Aorta (tissue), 5 donors: ENCODE measurements around the gene OIT3. TPM values are rescaled to one million over a fixed set of nuclear protein-coding genes. Genes with fewer than 3 reads are reported as not detected.

Experiments
- ATAC-seq: fragments of 200-7000 bp; cut with Tn5 transposase; one replicate; pipeline ENCODE4 v1.9.1; 2022; ENCODE audit warnings: moderate library complexity; ENCODE audit not compliant: low FRiP score
- DNase-seq, 2 donors: peaks; one replicate each; pipeline ENCODE4 v3.0.0-alpha.2; 2020
- H3K27ac ChIP-seq, 2 donors: one replicate each; pipeline ENCODE4 v1.5.1; 2013; ENCODE audit warnings: low read length in 2 of 2, mild to moderate bottlenecking in 2 of 2, moderate library complexity in 2 of 2, control low read depth in 1 of 2, inconsistent platforms in 1 of 2, low read depth in 1 of 2
- H3K27me3 ChIP-seq, 2 donors: one replicate each; pipeline ENCODE4 v1.6.1; 2013; ENCODE audit warnings: control low read depth in 1 of 2, low read length in 1 of 2, mild to moderate bottlenecking in 1 of 2, moderate library complexity in 1 of 2; ENCODE audit not compliant: insufficient read depth in 2 of 2, control insufficient read depth in 1 of 2
- H3K36me3 ChIP-seq, 2 donors: one replicate each; pipeline ENCODE4 v1.6.1; 2013; ENCODE audit warnings: control low read depth in 1 of 2, low read length in 1 of 2, mild to moderate bottlenecking in 1 of 2; ENCODE audit not compliant: insufficient read depth in 2 of 2, control insufficient read depth in 1 of 2
- H3K4me1 ChIP-seq, 2 donors: one replicate each; pipeline ENCODE4 v1.6.1; 2013; ENCODE audit warnings: low read length in 2 of 2, control low read depth in 1 of 2, mild to moderate bottlenecking in 1 of 2, moderate library complexity in 1 of 2; ENCODE audit not compliant: insufficient read depth in 2 of 2, control insufficient read depth in 1 of 2
- H3K4me3 ChIP-seq, 2 donors: one replicate each; pipeline ENCODE4 v1.5.1; 2013; ENCODE audit warnings: low read length in 2 of 2, control low read depth in 1 of 2, mild to moderate bottlenecking in 1 of 2
- H3K9me3 ChIP-seq: one replicate; pipeline ENCODE4 v1.6.1; 2013; ENCODE audit warnings: mild to moderate bottlenecking, low read length; ENCODE audit not compliant: control insufficient read depth
- WGBS, 2 donors: extraction: QIAGEN DNeasy Blood & Tissue Kit; methylation state at CpG; one replicate each; pipeline ENCODE4 v1.1.7; 2013; 5-methylcytosine and 5-hydroxymethylcytosine counted together
- intact Hi-C, 2 donors: fragments of 100-400 bp; cut with DNase I; formaldehyde crosslinking; loops; one replicate each; pipeline versions ENCODE4 v1.14.2 to v1.15.0; 2022
- polyA plus RNA-seq, 2 donors: library from polyadenylated mRNA; stranded (reverse); fragments of 200-250 nt; gene quantifications; one replicate each; pipeline ENCODE4 v1.2.3, GENCODE V29; 2013
- total RNA-seq, 2 donors: library from RNA; stranded (reverse); fragmentation: NEBNext Ultra II Directional; extraction: Animal tissue kit (Norgen Biotek cat#: 25700); gene quantifications; one replicate each; pipeline ENCODE4 v1.2.1, GENCODE V29; 2021
- donor health status: healthy with polysubstance abuse.
- donor health status: Bipolar disorder and iron deficiency.
- donor health status: DM: no; HTN: no; CAD: no.
- donor health status: DM: no; HTN: no; CAD: no.
- donor health status: DM: yes; HTN: yes; CAD: no.

Gene OIT3
- total and polyA plus RNA-seq, 4 donors: 0.15 to 0.23 TPM; not detected in 2

- Histone ChIP-seq H3K4me1 (no peaks in the 10 kb centered on the region), H3K27ac (no peak overlapping the region), H3K36me3 (peaks cover 0 to 2% of the 10 kb centered on the region in 2 donors), H3K9me3 (no peaks in the 10 kb centered on the region), H3K4me3 (no peak overlapping the region), H3K27me3 (no peaks in the 10 kb centered on the region)
- DNase-seq (no peak), ATAC-seq (no peak)
- intact Hi-C loops: no loop called here
- WGBS, 2 donors: 85 to 89% methylated on average over 2 of the region's 2 CpGs
Observed at GRCh38 chr10:72862957-72863356, 30.6 kb upstream of the OIT3 start.

GRCh38 chr10:72875250-72876055, 18.1 kb upstream of the OIT3 start:
- 67% methylated on average over 3 of the region's 3 CpGs for WGBS, 2 donors
- DNase-seq (no peak), ATAC-seq (no peak)
- peaks cover 2 to 8% of the 10 kb centered on the region in 2 donors for H3K36me3 ChIP-seq
- intact Hi-C loops: loop anchor here in 1 of 2 donors (10.0 kb wide), 1 partner anchor 511 kb away; no protein-coding TSS in a partner anchor
- H3K9me3 ChIP-seq: no peaks in the 10 kb centered on the region
- H3K4me3 ChIP-seq: no peak overlapping the region
- H3K4me1 ChIP-seq: no peaks in the 10 kb centered on the region
- H3K27ac ChIP-seq: no peak overlapping the region
- H3K27me3 ChIP-seq: no peaks in the 10 kb centered on the region

- ATAC-seq (no peak), DNase-seq (no peak)
- intact Hi-C loops: loop anchor here in 1 of 2 donors (10.0 kb wide), 1 partner anchor 514 kb away; no protein-coding TSS in a partner anchor
- Histone ChIP-seq H3K4me3 (no peak overlapping the region), H3K27ac (no peak overlapping the region), H3K36me3 (peaks cover 0 to 4% of the 10 kb centered on the region in 2 donors), H3K9me3 (no peaks in the 10 kb centered on the region), H3K27me3 (no peaks in the 10 kb centered on the region), H3K4me1 (no peaks in the 10 kb centered on the region)
- WGBS, 2 donors: 98% methylated on average over 2 of the region's 2 CpGs
Observed at GRCh38 chr10:72879245-72879644, 14.3 kb upstream of the OIT3 start.

GRCh38 chr10:72881291-72881690, 12.2 kb upstream of the OIT3 start:
- intact Hi-C loops: no loop called here
- WGBS, 2 donors: 96 to 97% methylated on average over 2 of the region's 2 CpGs
- Histone ChIP-seq H3K4me3 (no peak overlapping the region), H3K36me3 (peaks cover 0 to 4% of the 10 kb centered on the region in 2 donors), H3K27ac (no peak overlapping the region), H3K4me1 (no peaks in the 10 kb centered on the region), H3K9me3 (no peaks in the 10 kb centered on the region), H3K27me3 (no peaks in the 10 kb centered on the region)
- DNase-seq (no peak), ATAC-seq (no peak)

GRCh38 chr10:72883861-72884260, 9.7 kb upstream of the OIT3 start:
- H3K9me3 ChIP-seq: no peaks in the 10 kb centered on the region
- H3K4me1 ChIP-seq: no peaks in the 10 kb centered on the region
- H3K27ac ChIP-seq: no peak overlapping the region
- H3K36me3 ChIP-seq: no peaks in the 10 kb centered on the region
- WGBS, 2 donors: 83 to 87% methylated on average over 2 of the region's 2 CpGs
- no peaks in the 10 kb centered on the region for H3K27me3 ChIP-seq
- no peak overlapping the region for H3K4me3 ChIP-seq
- intact Hi-C loops: no loop called here
- ATAC-seq (no peak), DNase-seq (no peak)

- Histone ChIP-seq H3K36me3 (no peaks in the 10 kb centered on the region), H3K4me3 (no peak overlapping the region), H3K27ac (no peak overlapping the region), H3K27me3 (no peaks in the 10 kb centered on the region), H3K4me1 (no peaks in the 10 kb centered on the region), H3K9me3 (no peaks in the 10 kb centered on the region)
- ATAC-seq: no peak
- intact Hi-C loops: no loop called here
- 79 to 83% methylated on average over 2 of the region's 2 CpGs for WGBS, 2 donors
- DNase-seq: no peak
Observed at GRCh38 chr10:72885953-72886352, 7.6 kb upstream of the OIT3 start.

- 39 to 52% methylated on average over 1 of the region's 1 CpG for WGBS, 2 donors
- intact Hi-C loops: no loop called here
Observed at GRCh38 chr10:72886621-72887020, 6.9 kb upstream of the OIT3 start.

GRCh38 chr10:72887043-72887442, 6.5 kb upstream of the OIT3 start:
- intact Hi-C loops: no loop called here
- 44 to 45% methylated on average over 5 of the region's 5 CpGs for WGBS, 2 donors
- no peak overlapping the region for H3K27ac ChIP-seq
- DNase-seq (no peak), ATAC-seq (no peak)
- no peaks in the 10 kb centered on the region for H3K4me1 ChIP-seq
- H3K4me3 ChIP-seq: no peak overlapping the region
- H3K36me3 ChIP-seq: no peaks in the 10 kb centered on the region
- H3K9me3 ChIP-seq: no peaks in the 10 kb centered on the region
- H3K27me3 ChIP-seq: no peaks in the 10 kb centered on the region

More at GRCh38 chr10:72886621-72887020, 6.9 kb upstream of the OIT3 start:
- Histone ChIP-seq H3K27ac (no peak overlapping the region), H3K4me1 (no peaks in the 10 kb centered on the region), H3K36me3 (no peaks in the 10 kb centered on the region), H3K4me3 (no peak overlapping the region), H3K9me3 (no peaks in the 10 kb centered on the region), H3K27me3 (no peaks in the 10 kb centered on the region)
- ATAC-seq (no peak), DNase-seq (no peak)

GRCh38 chr10:72888151-72888638, 5.3 kb upstream of the OIT3 start:
- H3K4me1 ChIP-seq: no peaks in the 10 kb centered on the region
- no peak for DNase-seq
- no peaks in the 10 kb centered on the region for H3K36me3 ChIP-seq
- H3K4me3 ChIP-seq: no peak overlapping the region
- 94 to 95% methylated on average over 7 of the region's 7 CpGs for WGBS, 2 donors
- H3K9me3 ChIP-seq: no peaks in the 10 kb centered on the region
- no peak for ATAC-seq
- no peaks in the 10 kb centered on the region for H3K27me3 ChIP-seq
- H3K27ac ChIP-seq: no peak overlapping the region
- intact Hi-C loops: no loop called here
